8988T (cell line): ENCODE results near the gene EMILIN3.

ENCODE experiments used
- DNase-seq: peaks from one replicate; pipeline ENCODE4 v3.0.0; 2011

The EMILIN3 gene, protein sequence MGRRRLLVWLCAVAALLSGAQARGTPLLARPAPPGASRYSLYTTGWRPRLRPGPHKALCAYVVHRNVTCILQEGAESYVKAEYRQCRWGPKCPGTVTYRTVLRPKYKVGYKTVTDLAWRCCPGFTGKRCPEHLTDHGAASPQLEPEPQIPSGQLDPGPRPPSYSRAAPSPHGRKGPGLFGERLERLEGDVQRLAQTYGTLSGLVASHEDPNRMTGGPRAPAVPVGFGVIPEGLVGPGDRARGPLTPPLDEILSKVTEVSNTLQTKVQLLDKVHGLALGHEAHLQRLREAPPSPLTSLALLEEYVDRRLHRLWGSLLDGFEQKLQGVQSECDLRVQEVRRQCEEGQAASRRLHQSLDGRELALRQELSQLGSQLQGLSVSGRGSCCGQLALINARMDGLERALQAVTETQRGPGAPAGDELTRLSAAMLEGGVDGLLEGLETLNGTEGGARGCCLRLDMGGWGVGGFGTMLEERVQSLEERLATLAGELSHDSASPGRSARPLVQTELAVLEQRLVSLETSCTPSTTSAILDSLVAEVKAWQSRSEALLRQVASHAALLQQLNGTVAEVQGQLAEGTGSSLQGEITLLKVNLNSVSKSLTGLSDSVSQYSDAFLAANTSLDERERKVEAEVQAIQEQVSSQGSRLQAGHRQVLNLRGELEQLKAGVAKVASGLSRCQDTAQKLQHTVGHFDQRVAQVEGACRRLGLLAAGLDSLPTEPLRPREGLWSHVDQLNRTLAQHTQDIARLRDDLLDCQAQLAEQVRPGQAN

DNA sequence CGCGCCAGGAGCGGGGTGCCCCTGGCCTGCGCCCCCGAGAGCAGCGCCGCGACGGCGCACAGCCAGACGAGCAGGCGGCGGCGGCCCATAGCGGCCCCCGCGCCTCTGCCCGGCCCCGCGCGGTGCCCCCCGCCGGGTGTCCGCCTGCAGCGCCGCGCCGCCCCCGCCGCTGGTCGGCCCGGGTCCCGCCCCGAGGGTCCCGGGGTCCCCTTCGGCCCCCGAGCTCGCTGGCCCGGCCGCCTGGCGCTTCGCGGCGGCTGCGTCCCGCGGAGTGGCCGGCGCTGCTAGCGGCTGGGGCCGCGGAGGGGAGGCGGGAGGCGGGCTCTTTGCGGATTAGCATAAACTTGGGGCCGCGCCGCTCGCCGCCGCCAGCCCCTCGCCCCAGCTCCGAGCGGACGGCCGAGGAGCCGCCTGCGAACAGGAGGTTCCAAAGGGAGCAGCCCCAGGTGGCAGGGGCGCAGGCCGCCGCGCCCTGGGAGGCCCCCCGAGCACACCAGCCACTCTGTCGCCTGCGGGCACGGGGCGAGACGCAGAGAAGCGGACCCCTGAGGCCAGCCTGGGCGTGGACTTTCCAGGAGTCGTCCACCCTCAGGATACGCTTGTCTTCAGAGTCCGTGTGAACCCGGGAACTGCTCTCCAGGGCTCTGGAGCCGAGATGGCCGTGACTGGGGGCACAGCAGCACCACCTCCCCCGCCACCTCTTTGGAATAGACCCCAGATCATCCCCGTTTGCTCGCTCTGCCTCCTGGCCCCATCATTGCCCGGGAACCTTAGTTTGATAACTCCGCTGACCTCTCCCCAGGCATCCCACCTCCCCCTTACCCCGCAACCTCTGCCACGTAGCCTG is at the start of gene EMILIN3:
TSS of gene EMILIN3 (minus strand) at position 273 of the 847 bp plus-strand sequence. CDS start at position 89, 184 bp downstream.
- DNase-seq: no peak

DNA sequence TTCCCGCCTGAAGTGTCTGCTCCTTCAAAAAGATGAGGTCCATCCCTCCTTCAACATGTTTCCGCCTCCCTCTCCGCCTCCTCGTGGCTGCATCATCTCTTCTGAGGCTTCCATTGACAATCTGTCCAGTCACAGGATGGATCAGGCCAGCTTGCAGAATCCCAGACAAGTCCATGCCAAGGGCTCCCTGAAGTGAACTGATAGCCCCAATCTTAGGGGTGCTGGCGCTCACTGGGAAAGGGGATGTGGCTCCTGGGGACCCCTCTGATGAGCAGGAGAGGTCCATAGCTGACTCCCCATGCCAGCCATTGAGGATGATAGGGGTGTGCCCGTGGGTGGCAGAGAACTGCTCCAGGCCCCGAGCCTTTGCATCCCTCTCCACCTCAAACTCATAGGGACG is 48.6 kb upstream of the EMILIN3 start:
- no peak for DNase-seq

- DNase-seq: no peak
Measured at GRCh38 chr20:41413169-41413568, 46.6 kb upstream of the EMILIN3 start.

GRCh38 chr20:41412324-41413120 is 45.9 kb upstream of the EMILIN3 start:
- DNase-seq: no peak

DNA sequence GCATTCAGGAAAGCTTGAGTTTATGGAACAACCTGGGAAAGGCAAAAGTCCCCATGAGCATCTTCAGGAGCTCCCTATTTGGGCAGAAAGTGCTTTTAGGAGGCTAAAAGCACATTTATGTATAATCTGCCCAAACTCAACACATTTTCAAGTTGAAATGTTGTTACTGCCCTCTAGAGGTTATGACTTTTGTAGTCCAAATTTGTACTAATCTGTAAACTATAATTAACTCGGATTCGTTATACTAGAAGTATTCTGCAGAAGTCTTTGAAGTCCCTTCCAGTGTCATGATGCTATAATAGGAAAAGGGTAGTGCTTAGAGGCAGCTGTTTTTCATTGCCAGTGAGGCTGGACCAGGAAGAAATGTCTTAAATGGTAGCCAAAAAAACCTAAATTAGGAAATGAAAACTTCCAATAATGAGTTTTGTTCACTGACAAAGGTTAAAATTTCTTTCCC is 44.8 kb upstream of the EMILIN3 start:
- DNase-seq: no peak

DNA sequence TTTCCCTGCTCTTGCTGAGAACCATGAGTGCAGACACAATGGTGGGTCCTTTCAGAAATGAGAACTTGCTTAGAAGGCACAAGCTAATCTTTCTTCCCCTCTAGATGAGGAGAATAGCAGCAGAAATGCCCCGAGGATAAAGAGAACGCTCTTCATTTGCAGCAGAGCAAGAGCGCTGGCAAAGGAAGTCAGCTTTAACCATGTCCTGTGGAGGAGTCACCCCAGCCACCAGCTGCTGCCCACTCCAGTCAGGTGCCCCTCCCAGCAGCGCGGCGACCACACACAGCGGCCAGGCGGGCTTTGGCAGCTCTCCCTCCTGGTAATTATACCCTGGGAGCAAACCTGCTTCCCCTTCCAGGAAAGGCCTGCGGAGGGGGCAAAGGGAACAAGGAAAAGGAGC is 42.4 kb upstream of the EMILIN3 start:
- DNase-seq: no peak

DNA sequence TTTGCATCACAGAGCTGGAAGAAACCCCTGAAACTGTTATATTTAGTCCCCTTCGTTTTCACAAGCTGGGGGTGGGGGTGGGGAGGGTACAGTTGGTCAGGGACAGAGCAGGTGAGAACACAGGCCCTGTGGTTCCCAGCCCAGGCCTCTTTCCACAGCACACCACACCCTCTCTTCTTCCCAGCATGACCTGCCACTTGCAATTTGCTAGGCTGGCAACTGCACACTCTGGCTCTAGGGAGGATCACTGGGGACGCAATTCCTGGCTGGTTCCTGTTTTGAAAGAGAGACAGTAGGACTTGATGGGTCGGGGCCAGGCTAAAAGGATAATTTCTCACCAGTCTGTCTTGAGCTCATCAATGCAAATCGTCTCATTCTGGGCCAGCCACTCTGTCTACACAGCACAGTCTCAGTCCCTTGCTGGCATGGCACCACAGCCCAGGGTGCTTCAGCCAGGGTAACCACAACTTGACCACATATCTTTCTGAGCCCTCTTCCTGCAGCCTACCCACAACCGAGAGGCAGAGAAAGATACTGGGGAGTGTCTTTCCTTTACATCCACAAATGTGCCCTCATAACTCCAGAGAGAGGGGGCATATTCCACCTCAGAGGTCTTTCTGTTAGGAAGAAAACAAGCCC is 41.7 kb upstream of the EMILIN3 start:
- DNase-seq: no peak

GRCh38 chr20:41407607-41408006 is 41.0 kb upstream of the EMILIN3 start:
- DNase-seq: no peak

- no peak for DNase-seq
Measured at GRCh38 chr20:41406896-41407444, 40.4 kb upstream of the EMILIN3 start.

DNA sequence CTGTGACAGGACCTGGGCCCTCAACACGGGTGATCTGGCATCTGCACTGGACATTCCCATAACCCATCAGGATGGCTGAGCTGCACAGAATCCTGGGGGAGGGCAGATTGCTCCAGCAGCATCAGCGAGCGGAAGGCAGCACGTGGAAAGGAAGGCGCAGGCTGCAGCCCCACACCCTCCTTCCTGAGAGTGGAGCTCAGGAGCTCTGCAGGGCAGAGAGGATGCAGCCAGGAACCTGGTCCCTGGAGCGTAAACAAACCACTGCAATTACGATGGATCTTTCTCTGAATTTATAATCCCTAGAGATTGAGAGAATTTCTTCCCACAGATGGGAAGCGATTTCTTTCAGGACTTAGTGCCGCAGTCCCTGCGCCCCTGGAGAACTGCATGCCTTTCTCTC is 39.7 kb upstream of the EMILIN3 start:
- DNase-seq: no peak

DNA sequence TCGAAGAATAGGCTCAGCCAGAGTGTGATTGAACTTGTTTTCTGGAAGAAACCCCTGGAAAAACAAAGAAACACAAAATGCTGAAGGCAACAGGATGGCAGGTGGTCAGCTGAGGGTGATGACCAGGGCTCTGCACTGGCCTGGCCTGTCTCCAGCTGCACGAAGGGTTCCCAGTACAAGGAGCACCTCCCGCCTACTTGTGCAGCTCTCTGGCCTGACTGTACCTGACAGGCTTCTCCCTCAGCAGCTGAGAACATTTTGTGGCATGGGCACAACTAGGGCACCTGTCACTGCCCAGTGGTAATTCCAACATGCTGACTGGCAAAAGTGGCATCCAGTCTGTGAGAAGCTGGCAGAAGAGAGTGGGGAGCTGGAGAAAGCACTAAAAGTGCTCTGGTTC is 38.8 kb upstream of the EMILIN3 start:
- no peak for DNase-seq

DNA sequence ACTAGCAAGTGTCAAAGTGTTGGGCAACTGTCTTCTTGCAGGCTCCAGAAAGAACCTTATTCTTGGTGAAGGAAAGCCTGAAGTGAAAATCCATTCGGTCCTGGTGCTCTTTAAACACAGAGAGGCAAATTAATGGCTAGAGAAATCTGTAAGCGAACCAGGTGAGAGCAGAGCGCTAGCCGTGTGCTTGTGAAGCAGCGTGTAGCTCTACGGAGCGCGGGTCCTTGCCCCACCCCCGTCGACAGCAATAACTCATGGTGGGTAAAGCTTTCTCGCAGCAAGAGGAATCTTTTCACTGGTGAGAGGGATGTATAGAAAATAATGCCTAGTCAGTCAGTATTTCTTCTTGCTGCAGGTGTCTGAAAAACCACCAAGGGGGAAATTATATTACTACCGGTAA is 37.0 kb upstream of the EMILIN3 start:
- no peak for DNase-seq

DNA sequence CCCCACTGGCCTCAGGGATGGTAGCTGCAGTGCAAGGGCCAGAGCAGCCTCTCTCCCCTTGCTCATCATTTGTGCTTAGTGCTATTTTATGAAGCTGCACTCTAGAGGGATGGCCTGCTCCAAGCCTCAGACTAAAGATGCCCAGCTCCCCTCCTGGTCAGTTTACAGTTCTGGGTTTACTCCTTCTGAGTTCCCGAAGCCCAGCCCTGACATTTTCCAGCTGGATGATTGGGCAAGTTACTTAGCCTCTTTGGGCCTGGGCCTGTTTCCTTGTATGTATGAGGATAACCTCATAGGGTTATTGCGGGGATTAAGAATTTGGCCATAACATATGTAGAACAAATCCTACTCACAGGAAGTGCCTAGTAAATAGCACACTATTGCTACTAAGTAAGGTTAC is 31.8 kb upstream of the EMILIN3 start:
- no peak for DNase-seq

GRCh38 chr20:41395667-41396664 is 29.3 kb upstream of the EMILIN3 start:
- DNase-seq: no peak

DNA sequence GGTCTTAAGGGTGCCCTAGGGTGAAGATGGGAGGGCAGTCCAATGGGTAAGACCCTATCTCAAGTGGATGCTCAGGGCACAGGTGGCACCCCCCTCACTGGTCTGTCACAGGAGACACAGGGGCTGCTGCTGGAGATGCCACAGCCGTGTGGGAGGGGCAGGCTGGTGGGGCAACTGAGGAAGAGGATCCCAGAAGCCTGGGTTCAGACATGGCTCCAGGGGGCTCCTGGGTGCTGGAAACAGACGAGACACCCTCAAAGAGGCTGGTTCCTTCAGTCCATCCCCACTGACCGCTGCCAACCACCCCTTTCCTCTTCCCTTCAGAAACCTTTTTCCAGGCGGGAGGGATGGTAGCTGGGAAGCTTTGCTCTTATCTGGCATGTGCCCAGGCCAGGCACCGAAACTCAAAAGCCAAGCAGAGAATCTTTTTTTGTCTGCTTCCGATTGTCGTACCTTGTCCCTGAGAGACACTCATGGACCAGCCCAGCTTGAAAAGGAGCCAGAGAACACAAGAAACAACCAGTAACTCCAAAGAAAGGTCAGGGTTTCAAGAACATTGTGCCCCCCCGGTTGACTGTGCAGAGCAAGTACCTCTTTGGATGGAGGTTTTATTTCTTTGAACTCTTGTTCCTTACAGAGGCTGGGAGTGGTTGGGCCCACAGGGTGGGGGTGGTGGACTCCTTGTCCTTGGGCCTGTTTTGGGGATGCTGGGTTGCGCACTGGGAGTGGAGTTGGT is 28.5 kb upstream of the EMILIN3 start:
- no peak for DNase-seq

DNA sequence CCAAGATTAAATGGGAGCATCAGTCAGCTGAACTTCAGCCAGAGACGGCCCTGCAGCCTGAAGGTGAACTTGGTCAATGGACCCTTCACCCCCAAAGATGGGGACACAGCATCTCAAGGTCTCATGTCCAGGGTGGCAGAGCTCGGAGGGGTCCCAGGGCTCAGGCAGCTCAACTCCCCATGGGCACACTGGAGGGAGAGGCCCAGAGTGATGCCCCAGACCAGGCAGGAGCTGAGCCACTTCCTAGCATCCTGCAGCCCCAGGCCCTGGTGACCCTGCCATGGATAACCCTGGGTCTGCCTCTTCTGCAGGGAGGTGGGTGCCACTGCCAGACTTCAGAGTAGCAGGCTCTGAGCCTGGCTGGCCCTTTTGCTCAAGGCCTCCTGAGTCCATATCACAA is 27.5 kb upstream of the EMILIN3 start:
- no peak for DNase-seq

DNA sequence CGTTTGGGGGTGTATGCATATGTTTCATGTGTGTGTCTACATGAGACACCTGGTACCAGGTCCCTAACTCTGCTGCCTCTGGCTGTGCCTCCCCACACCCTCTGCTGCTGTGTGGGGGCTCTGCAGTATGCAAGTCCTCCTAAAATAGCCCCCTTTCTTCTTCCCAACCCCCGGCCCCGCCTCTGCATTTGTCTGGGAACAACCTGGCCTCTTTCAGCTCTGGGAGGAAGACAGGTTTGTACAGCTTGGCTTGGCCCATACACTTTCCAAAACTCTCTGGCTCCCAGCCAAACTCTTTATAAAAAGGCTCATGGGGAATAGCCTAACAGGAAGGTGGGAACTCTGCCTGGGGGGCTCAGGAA is 27.1 kb upstream of the EMILIN3 start:
- DNase-seq: no peak

- no peak for DNase-seq
Measured at GRCh38 chr20:41392871-41393704, 26.5 kb upstream of the EMILIN3 start.

GRCh38 chr20:41392295-41392694 is 25.7 kb upstream of the EMILIN3 start:
- DNase-seq: no peak
